Gastrocnemius medialis (tissue), 4 donors: Measurements from ENCODE around the gene DGLUCY. TPM values are rescaled to one million over a fixed set of nuclear protein-coding genes. Genes with fewer than 3 reads are reported as not detected.
A peak's percentile ranks its signal among the peaks of the same experiment; 100 is the strongest.

ENCODE experiments used
- ATAC-seq, 2 donors: fragments of 150-250 bp; one replicate each; pipeline ENCODE4 v1.9.1; 2016
- DNase-seq, 2 donors: peaks; one replicate each; pipeline ENCODE4 v3.0.0-alpha.2; 2019
- H3K27ac ChIP-seq, 4 donors: fragments of 200-600 bp; sonication (generic); 1 replicate in 1 of 4; 2 replicates in 3 of 4; pipeline ENCODE4 v1.5.1; 2016 to 2018; ENCODE audit warnings: mild to moderate bottlenecking in 2 of 4, moderate library complexity in 1 of 4
- H3K27me3 ChIP-seq, 3 donors: fragments of 200-600 bp; sonication (generic) in 2 of 3; 1 replicate in 1 of 3; 2 replicates in 2 of 3; pipeline versions ENCODE4 v1.5.1 to v1.6.0; 2016 to 2019; ENCODE audit warnings: mild to moderate bottlenecking in 1 of 3, moderate library complexity in 1 of 3
- H3K36me3 ChIP-seq, 2 donors: fragments of 200-600 bp; sonication (generic) in 1 of 2; one replicate each; pipeline ENCODE4 v1.5.1; 2017 to 2018
- H3K4me1 ChIP-seq, 2 donors: fragments of 200-600 bp; sonication (generic) in 1 of 2; one replicate each; pipeline ENCODE4 v1.5.1; 2016 to 2017; ENCODE audit warnings: mild to moderate bottlenecking in 2 of 2
- H3K4me3 ChIP-seq, 4 donors: fragments of 200-600 bp; sonication (generic) in 3 of 4; 1 replicate in 1 of 4; 2 replicates in 3 of 4; pipeline ENCODE4 v1.5.1; 2016 to 2019; ENCODE audit warnings: mild to moderate bottlenecking in 2 of 4
- H3K9me3 ChIP-seq, 3 donors: fragments of 200-600 bp; sonication (generic) in 2 of 3; 1 replicate in 1 of 3; 2 replicates in 2 of 3; pipeline ENCODE4 v1.5.1; 2016 to 2019
- POLR2A ChIP-seq, 2 donors: fragments of 450-650 bp; IDR thresholded peaks; one replicate each; pipeline ENCODE4 v1.6.1; 2017; ENCODE audit warnings: antibody characterized with exemption in 2 of 2, mild to moderate bottlenecking in 2 of 2, moderate library complexity in 2 of 2
- in situ Hi-C, 4 donors: fragments of 200-750 bp; cut with MboI; loops; one replicate each; pipeline versions ENCODE4 v1.15.0 to v1.8.0; 2017; ENCODE audit warnings: low sequenced_read_pairs in 4 of 4
- intact Hi-C: fragments of 100-400 bp; cut with DNase I; formaldehyde crosslinking; loops from one replicate; pipeline ENCODE4 v1.15.1; 2023; ENCODE audit warnings: low total_unique reads
- total RNA-seq, 4 donors: library from RNA; depleted of rRNA; stranded (reverse); fragments of >200 nt; gene quantifications; one replicate each; pipeline versions ENCODE4 v1.1.0 to v1.2.3, GENCODE V29; 2016
- TF ChIP-seq, protein P1 (sequence below), 5 experiments: fragments of 450-650 bp in 3 of 5; fragments of 200-600 bp in 2 of 5; sonication (generic) in 2 of 5; IDR thresholded peaks in 4 of 5; conservative IDR thresholded peaks in 1 of 5; 1 replicate in 4 of 5; 2 replicates in 1 of 5; pipeline ENCODE4 v1.5.1; 2016 to 2019; ENCODE audit warnings: antibody characterized with exemption in 5 of 5, mild to moderate bottlenecking in 3 of 5, moderate library complexity in 3 of 5

DGLUCY gene
- total RNA-seq, 4 donors from 2014 or later: 29.3 to 93.7 (median 67.8) TPM

DNA sequence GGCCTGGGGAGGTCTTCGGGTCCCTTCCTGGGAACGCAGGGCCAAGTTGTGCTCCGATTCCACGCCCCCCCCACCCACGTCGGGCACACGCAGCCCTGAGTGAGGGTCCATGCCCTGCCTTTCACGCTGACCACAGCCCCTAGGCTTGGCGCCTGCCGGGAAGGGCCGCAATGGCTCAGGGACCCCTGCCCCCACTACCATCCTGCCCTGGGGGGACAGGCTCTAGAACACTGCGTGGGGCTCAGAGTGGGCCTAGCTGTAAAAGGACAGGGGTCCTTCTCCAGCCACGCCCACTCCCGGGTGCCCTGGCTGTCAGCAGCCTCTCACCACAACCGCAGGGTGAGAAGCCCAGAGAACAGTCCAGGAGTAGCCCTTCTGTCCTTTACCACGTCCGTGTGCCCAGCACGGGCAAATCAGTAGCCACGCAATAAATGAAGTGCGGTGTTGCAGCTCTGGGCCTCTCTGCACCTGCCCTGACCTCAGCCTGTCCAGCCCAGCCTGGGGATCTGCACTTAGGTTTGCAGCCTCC, 140.0 kb downstream of the DGLUCY start:
- peak overlapping the region in 1 of 4 donors; percentile 28 for H3K27ac ChIP-seq
- ATAC-seq: no peak
- H3K36me3 ChIP-seq: no peaks in the 10 kb centered on the region
- intact Hi-C loops (no loop called here), in situ Hi-C loops (no loop called here)
- H3K4me3 ChIP-seq: peak overlapping the region; percentile 55 to 61 (median 59)
- no peaks in the 10 kb centered on the region for H3K9me3 ChIP-seq
- H3K27me3 ChIP-seq: peaks cover 0 to 3% (median 0%) of the 10 kb centered on the region in 3 donors
- H3K4me1 ChIP-seq: peaks cover 5 to 9% of the 10 kb centered on the region in 2 donors
- no peak for DNase-seq
- no peak for TF ChIP-seq POLR2A (IDR thresholded peaks at IDR 0.05)
- TF ChIP-seq, protein P1, sequence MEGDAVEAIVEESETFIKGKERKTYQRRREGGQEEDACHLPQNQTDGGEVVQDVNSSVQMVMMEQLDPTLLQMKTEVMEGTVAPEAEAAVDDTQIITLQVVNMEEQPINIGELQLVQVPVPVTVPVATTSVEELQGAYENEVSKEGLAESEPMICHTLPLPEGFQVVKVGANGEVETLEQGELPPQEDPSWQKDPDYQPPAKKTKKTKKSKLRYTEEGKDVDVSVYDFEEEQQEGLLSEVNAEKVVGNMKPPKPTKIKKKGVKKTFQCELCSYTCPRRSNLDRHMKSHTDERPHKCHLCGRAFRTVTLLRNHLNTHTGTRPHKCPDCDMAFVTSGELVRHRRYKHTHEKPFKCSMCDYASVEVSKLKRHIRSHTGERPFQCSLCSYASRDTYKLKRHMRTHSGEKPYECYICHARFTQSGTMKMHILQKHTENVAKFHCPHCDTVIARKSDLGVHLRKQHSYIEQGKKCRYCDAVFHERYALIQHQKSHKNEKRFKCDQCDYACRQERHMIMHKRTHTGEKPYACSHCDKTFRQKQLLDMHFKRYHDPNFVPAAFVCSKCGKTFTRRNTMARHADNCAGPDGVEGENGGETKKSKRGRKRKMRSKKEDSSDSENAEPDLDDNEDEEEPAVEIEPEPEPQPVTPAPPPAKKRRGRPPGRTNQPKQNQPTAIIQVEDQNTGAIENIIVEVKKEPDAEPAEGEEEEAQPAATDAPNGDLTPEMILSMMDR (IDR thresholded peaks at IDR 0.05 in 4 of 5, conservative IDR thresholded peaks at IDR 0.05 in 1 of 5): no peak

DNA sequence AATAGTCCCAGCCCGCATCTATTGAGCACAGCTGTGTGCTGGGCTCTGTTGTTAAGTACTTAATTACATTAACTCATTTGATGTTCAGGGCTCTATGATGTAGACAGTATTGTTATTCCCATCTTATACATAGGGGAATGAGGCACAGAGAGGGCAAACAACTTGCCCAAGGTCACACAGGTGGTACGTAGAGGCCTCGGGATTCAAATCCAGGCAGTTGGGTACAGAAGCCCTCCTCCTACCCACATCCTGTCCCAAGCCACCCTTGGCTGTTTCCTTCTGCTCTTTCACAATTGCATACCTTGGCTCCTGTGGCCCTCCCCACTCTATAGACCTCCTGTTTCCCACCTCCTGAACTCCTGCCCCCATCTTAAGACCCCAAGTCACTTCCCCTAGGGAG, 140.6 kb downstream of the DGLUCY start:
- Histone ChIP-seq H3K9me3 (no peaks in the 10 kb centered on the region), H3K4me3 (no peak overlapping the region), H3K4me1 (peaks cover 5 to 9% of the 10 kb centered on the region in 2 donors), H3K36me3 (no peaks in the 10 kb centered on the region), H3K27ac (no peak overlapping the region), H3K27me3 (peaks cover 0 to 3% (median 0%) of the 10 kb centered on the region in 3 donors)
- no peak for TF ChIP-seq POLR2A (IDR thresholded peaks at IDR 0.05)
- TF ChIP-seq, protein P1 (IDR thresholded peaks at IDR 0.05 in 4 of 5, conservative IDR thresholded peaks at IDR 0.05 in 1 of 5): no peak
- DNase-seq: no peak
- peak in 1 of 2 donors; percentile 8 for ATAC-seq
- in situ Hi-C loops (no loop called here), intact Hi-C loops (no loop called here)

DNA sequence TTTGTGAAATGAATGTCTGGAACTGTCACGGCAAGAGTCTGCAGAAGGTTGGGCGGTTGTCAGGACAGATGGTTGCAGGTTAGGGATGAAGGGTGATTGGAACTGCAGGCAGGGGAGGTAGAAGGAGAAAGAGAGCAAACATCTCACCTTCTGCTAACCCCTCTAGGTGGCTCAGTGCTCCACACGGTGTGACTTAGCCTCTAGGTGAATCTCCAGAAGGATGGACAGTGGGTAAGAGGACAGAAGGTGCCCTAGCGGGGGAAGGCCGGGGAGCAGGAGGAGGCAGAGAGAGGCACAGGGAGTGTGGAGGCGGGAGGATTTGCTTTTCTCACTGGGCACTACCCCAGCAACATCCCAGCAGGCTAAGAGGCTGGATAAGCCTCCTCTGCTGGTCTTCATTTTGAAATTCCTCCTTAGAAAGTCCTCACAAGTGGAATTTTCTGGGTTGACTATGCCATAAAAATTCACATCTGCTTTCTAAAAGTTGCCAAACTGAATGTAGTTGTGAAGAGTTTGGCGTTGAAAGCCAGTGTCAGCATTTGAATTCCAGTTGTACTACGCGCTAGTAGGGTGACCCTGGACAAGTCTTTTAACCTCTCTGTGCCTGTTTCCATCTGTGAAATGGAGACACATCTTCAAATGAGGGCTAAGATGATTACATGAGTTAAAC, 141.3 kb downstream of the DGLUCY start:
- Histone ChIP-seq H3K27me3 (peaks cover 0 to 3% (median 0%) of the 10 kb centered on the region in 3 donors), H3K27ac (no peak overlapping the region), H3K4me3 (no peak overlapping the region), H3K9me3 (no peaks in the 10 kb centered on the region), H3K36me3 (no peaks in the 10 kb centered on the region), H3K4me1 (peaks cover 5 to 9% of the 10 kb centered on the region in 2 donors)
- in situ Hi-C loops: no loop called here
- DNase-seq (no peak), ATAC-seq (no peak)
- TF ChIP-seq, protein P1 (IDR thresholded peaks at IDR 0.05 in 4 of 5, conservative IDR thresholded peaks at IDR 0.05 in 1 of 5): no peak
- TF ChIP-seq POLR2A (IDR thresholded peaks at IDR 0.05): no peak
- intact Hi-C loops: no loop called here

DNA sequence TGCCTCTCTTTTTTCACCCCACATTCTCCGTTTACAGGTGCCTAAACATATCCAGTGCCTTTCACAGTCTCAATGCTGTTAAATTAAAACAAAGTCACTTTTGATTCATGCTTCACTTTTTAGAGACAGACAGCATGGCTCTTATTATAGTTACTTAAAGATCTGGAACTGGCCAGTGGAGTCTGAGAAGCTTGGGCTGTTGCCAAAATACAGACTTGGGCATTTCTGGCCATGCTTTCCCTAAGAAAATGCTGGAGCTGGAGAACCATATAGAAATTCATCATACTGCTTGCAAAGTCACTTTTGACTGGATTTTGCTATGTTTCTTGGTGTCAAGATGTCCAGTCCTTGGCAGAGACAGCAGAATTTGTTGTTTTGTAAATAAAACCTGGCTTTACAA, 142.8 kb downstream of the DGLUCY start:
- H3K4me3 ChIP-seq: no peak overlapping the region
- peaks cover 5 to 9% of the 10 kb centered on the region in 2 donors for H3K4me1 ChIP-seq
- no peak for TF ChIP-seq POLR2A (IDR thresholded peaks at IDR 0.05)
- TF ChIP-seq, protein P1 (IDR thresholded peaks at IDR 0.05 in 4 of 5, conservative IDR thresholded peaks at IDR 0.05 in 1 of 5): no peak
- no peaks in the 10 kb centered on the region for H3K36me3 ChIP-seq
- no peak for ATAC-seq
- H3K27me3 ChIP-seq: peaks cover 0 to 5% (median 3%) of the 10 kb centered on the region in 3 donors
- in situ Hi-C loops: no loop called here
- H3K9me3 ChIP-seq: no peaks in the 10 kb centered on the region
- intact Hi-C loops: no loop called here
- no peak for DNase-seq
- H3K27ac ChIP-seq: no peak overlapping the region
